ENCODE measurements around the gene MSN. TPM values are rescaled to one million over a fixed set of nuclear protein-coding genes. Genes with fewer than 3 reads are reported as not detected.
"Not testable (repeated sequence)": the region's sequence is repeated elsewhere in the genome, so short reads cannot be mapped to it uniquely, and the experiment has no call there.

The MSN gene
- total and polyA plus RNA-seq, 3 experiments from 2014 or later, result 403 to 760 (median 410) TPM

DNA sequence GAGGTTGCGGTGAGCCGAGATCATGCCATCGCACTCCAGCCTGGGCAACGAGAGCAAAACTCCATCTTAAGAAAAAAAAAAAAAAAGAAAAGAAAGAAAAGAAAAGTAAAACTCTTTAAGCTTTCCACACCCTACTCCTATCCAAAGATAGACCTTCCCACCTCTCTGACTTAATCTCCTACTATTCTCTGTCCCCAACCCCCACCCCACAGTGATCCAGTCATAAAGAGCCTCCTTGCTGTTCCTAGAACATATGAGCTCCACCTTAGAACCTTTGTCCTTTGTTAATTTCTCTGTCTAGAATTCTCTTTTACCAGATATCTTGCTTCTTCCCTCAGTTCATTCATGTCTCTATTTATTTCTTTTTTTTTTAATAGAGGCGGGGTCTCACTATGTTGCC is 30.1 kb upstream of the MSN start:
- ChIA-PET CTCF (no interaction called here), POLR2A (no interaction called here)
- no peak overlapping the region for H3K4me3 ChIP-seq (ENCODE audit: low read length)
- H3K36me3 Mint-ChIP-seq, result no peaks in the 10 kb centered on the region
- no peaks in the 10 kb centered on the region for H3K27me3 ChIP-seq (ENCODE audit: insufficient read depth, low read length, poor library complexity, severe bottlenecking)
- H3K9me3 Mint-ChIP-seq, result no peaks in the 10 kb centered on the region
- no peaks in the 10 kb centered on the region for H3K9me3 ChIP-seq (ENCODE audit: low read length)
- no peaks in the 10 kb centered on the region for H3K36me3 ChIP-seq (ENCODE audit: insufficient read depth, low read length)
- H3K4me3 Mint-ChIP-seq, result no peak overlapping the region
- H3K27ac Mint-ChIP-seq, result peak overlapping the region in 3 of 8 donors; percentile 1 to 45 (median 38)
- DNase-seq, result no peak
- H3K4me1 ChIP-seq (ENCODE audit: insufficient read depth, low read length), result no peaks in the 10 kb centered on the region
- H3K27me3 Mint-ChIP-seq, result peaks cover 0 to 8% of the 10 kb centered on the region in 2 donors
- no peak overlapping the region for H3K27ac ChIP-seq (ENCODE audit: low read depth, low read length)
- peaks cover 0 to 5% (median 0%) of the 10 kb centered on the region in 3 donors for H3K4me1 Mint-ChIP-seq

DNA sequence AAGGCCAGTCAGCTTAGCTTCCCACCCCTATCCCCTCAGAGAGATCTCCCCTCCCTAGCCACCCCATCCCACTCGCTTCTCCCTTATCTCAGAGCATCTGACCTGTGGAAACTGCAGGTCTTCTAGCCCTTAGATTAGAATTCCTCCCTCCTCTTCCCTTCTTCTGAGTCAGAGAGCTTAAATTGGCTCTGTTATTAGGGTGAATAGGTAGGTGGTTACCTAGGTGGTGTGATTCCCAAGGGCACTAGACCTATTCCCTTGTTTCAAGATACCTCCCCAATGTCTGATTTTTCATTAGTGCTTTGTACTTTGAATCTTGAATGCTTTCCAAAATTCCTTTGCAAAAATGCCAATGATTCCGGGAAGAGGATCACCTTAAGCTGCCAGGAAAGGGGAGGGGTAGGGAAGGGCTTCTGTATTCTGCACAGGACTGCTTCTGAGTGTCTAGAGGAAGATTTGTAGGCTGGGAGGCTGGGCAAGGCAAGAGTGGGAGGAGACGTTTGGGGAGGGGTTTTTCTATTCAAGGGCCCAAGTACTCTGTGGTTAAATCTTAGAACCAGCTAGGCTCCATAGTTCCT is 24.5 kb upstream of the MSN start:
- ChIA-PET CTCF (interaction anchor here (0.6 to 1.5 kb wide), 2 partner anchors 11 to 20 kb away, joined by 3 to 4 read pairs; no protein-coding TSS in a partner anchor), POLR2A (no interaction called here)
- Mint-ChIP-seq H3K27ac (peak overlapping the region in 1 of 8 donors; percentile 77), H3K36me3 (no peaks in the 10 kb centered on the region), H3K4me3 (no peak overlapping the region), H3K9me3 (no peaks in the 10 kb centered on the region), H3K27me3 (peaks cover 0 to 2% of the 10 kb centered on the region in 2 donors), H3K4me1 (peaks cover 5 to 24% (median 20%) of the 10 kb centered on the region in 3 donors)
- no peak for DNase-seq
- H3K4me3 ChIP-seq (ENCODE audit: low read length), result no peak overlapping the region
- H3K4me1 ChIP-seq (ENCODE audit: insufficient read depth, low read length), result no peaks in the 10 kb centered on the region
- no peak overlapping the region for H3K27ac ChIP-seq (ENCODE audit: low read depth, low read length)
- H3K27me3 ChIP-seq (ENCODE audit: insufficient read depth, low read length, poor library complexity, severe bottlenecking), result no peaks in the 10 kb centered on the region
- H3K36me3 ChIP-seq (ENCODE audit: insufficient read depth, low read length), result no peaks in the 10 kb centered on the region
- no peaks in the 10 kb centered on the region for H3K9me3 ChIP-seq (ENCODE audit: low read length)

GRCh38 chrX:65643531-65644052 is 23.9 kb upstream of the MSN start:
- H3K4me1 Mint-ChIP-seq, result peaks cover 5 to 24% (median 20%) of the 10 kb centered on the region in 3 donors
- DNase-seq, result no peak
- H3K27ac Mint-ChIP-seq, result peak overlapping the region in 2 of 8 donors; percentile 50 to 77
- POLR2A ChIA-PET, result no interaction called here
- Histone ChIP-seq H3K27me3 (ENCODE audit: insufficient read depth, low read length, poor library complexity, severe bottlenecking) (no peaks in the 10 kb centered on the region), H3K9me3 (ENCODE audit: low read length) (no peaks in the 10 kb centered on the region), H3K4me1 (ENCODE audit: insufficient read depth, low read length) (no peaks in the 10 kb centered on the region), H3K27ac (ENCODE audit: low read depth, low read length) (no peak overlapping the region), H3K4me3 (ENCODE audit: low read length) (no peak overlapping the region), H3K36me3 (ENCODE audit: insufficient read depth, low read length) (no peaks in the 10 kb centered on the region)
- H3K9me3 Mint-ChIP-seq, result no peaks in the 10 kb centered on the region
- H3K36me3 Mint-ChIP-seq, result no peaks in the 10 kb centered on the region
- H3K27me3 Mint-ChIP-seq, result peaks cover 0 to 2% of the 10 kb centered on the region in 2 donors
- H3K4me3 Mint-ChIP-seq, result no peak overlapping the region
- CTCF ChIA-PET, result interaction anchor here (1.5 kb wide), 1 partner anchor 10 kb away, joined by 4 read pairs; no protein-coding TSS in a partner anchor

DNA sequence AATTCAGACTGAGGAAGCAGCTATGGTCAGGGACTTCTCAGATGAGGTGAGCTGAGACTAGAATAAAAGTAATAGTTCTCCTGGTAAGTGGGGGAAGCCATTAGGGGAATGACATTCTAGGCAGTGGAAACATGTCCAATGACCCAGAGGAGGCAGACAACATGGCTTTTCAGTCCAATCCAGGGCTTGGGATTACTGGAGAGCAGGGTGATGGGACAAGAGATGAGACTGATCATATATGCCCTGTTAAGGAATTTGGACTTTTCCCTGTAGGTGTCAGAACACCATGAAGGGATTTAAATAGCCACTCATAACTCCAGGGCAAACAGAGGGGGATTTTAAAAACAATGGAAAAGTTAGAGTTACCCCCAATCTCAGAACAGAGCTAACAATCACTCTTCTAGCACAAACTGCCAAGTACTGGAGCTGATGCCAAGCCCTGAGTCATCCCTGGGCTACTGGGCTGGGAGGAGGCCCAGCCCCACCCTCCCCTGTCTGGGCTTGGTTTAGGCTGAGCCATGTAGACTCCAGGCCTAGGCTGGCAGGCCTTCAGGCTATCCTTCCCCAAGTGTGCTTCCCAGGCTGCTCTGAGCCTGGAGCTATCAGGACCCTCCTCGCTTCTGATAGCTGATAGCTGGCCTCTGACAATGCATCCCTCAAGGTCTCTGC is 22.7 kb upstream of the MSN start:
- H3K36me3 ChIP-seq (ENCODE audit: insufficient read depth, low read length), result no peaks in the 10 kb centered on the region
- DNase-seq, result no peak
- H3K27me3 Mint-ChIP-seq, result peaks cover 0 to 2% of the 10 kb centered on the region in 2 donors
- no peak overlapping the region for H3K27ac ChIP-seq (ENCODE audit: low read depth, low read length)
- H3K4me3 ChIP-seq (ENCODE audit: low read length), result no peak overlapping the region
- H3K9me3 ChIP-seq (ENCODE audit: low read length), result no peaks in the 10 kb centered on the region
- no peaks in the 10 kb centered on the region for H3K9me3 Mint-ChIP-seq
- ChIA-PET CTCF (interaction anchor here (1.5 kb wide), 1 partner anchor 9 kb away, joined by 4 read pairs; no protein-coding TSS in a partner anchor), POLR2A (interaction anchor here (0.6 to 0.7 kb wide), 2 partner anchors 9 to 19 kb away, joined by 6 read pairs; no protein-coding TSS in a partner anchor)
- no peaks in the 10 kb centered on the region for H3K27me3 ChIP-seq (ENCODE audit: insufficient read depth, low read length, poor library complexity, severe bottlenecking)
- no peaks in the 10 kb centered on the region for H3K4me1 ChIP-seq (ENCODE audit: insufficient read depth, low read length)
- H3K36me3 Mint-ChIP-seq, result no peaks in the 10 kb centered on the region
- peak overlapping the region in 1 of 8 donors; percentile 58 for H3K27ac Mint-ChIP-seq
- peaks cover 5 to 24% (median 20%) of the 10 kb centered on the region in 3 donors for H3K4me1 Mint-ChIP-seq
- H3K4me3 Mint-ChIP-seq, result no peak overlapping the region

- H3K9me3 Mint-ChIP-seq, result no peaks in the 10 kb centered on the region
- CTCF ChIA-PET, result no interaction called here
- H3K36me3 Mint-ChIP-seq, result no peaks in the 10 kb centered on the region
- no peaks in the 10 kb centered on the region for H3K9me3 ChIP-seq (ENCODE audit: low read length)
- H3K27ac ChIP-seq (ENCODE audit: low read depth, low read length), result no peak overlapping the region
- no peaks in the 10 kb centered on the region for H3K27me3 ChIP-seq (ENCODE audit: insufficient read depth, low read length, poor library complexity, severe bottlenecking)
- H3K36me3 ChIP-seq (ENCODE audit: insufficient read depth, low read length), result no peaks in the 10 kb centered on the region
- no peak overlapping the region for H3K4me3 Mint-ChIP-seq
- no peak overlapping the region for H3K4me3 ChIP-seq (ENCODE audit: low read length)
- no peaks in the 10 kb centered on the region for H3K4me1 ChIP-seq (ENCODE audit: insufficient read depth, low read length)
- DNase-seq, result no peak
- POLR2A ChIA-PET, result no interaction called here
- H3K4me1 Mint-ChIP-seq, result peaks cover 5 to 24% (median 20%) of the 10 kb centered on the region in 3 donors
- H3K27ac Mint-ChIP-seq, result no peak overlapping the region
- H3K27me3 Mint-ChIP-seq, result no peaks in the 10 kb centered on the region
Observed at GRCh38 chrX:65647801-65648200, 19.7 kb upstream of the MSN start.

GRCh38 chrX:65652098-65652497 is 15.4 kb upstream of the MSN start:
- H3K36me3 Mint-ChIP-seq, result no peaks in the 10 kb centered on the region
- POLR2A ChIA-PET, result no interaction called here

GRCh38 chrX:65657009-65657441 is 10.4 kb upstream of the MSN start:
- DNase-seq; H3K36me3 Mint-ChIP-seq; H3K4me3 ChIP-seq (ENCODE audit: low read length); H3K27ac ChIP-seq (ENCODE audit: low read depth, low read length); POLR2A ChIA-PET; H3K9me3 Mint-ChIP-seq; H3K27me3 ChIP-seq (ENCODE audit: insufficient read depth, low read length, poor library complexity, severe bottlenecking); CTCF ChIA-PET; H3K9me3 ChIP-seq (ENCODE audit: low read length); H3K36me3 ChIP-seq (ENCODE audit: insufficient read depth, low read length); H3K27me3 Mint-ChIP-seq: not testable (repeated sequence)
- peaks cover 23% of the 10 kb centered on the region for H3K4me1 ChIP-seq (ENCODE audit: insufficient read depth, low read length)
- Mint-ChIP-seq H3K27ac (peak overlapping the region; percentile 53 to 97 (median 92)), H3K4me3 (peak overlapping the region; percentile 65 to 90 (median 78)), H3K4me1 (peaks cover 27 to 52% (median 44%) of the 10 kb centered on the region in 3 donors)

More at GRCh38 chrX:65652098-65652497, 15.4 kb upstream of the MSN start:
- Histone ChIP-seq H3K9me3 (ENCODE audit: low read length) (no peaks in the 10 kb centered on the region), H3K27me3 (ENCODE audit: insufficient read depth, low read length, poor library complexity, severe bottlenecking) (no peaks in the 10 kb centered on the region), H3K4me1 (ENCODE audit: insufficient read depth, low read length) (peaks cover 12% of the 10 kb centered on the region), H3K27ac (ENCODE audit: low read depth, low read length) (no peak overlapping the region), H3K4me3 (ENCODE audit: low read length) (no peak overlapping the region), H3K36me3 (ENCODE audit: insufficient read depth, low read length) (no peaks in the 10 kb centered on the region)
- Mint-ChIP-seq H3K4me3 (no peak overlapping the region), H3K9me3 (no peaks in the 10 kb centered on the region), H3K27ac (peak overlapping the region in 3 of 8 donors; percentile 23 to 71 (median 70)), H3K27me3 (no peaks in the 10 kb centered on the region), H3K4me1 (peaks cover 16 to 19% (median 17%) of the 10 kb centered on the region in 3 donors)
- CTCF ChIA-PET, result no interaction called here
- no peak for DNase-seq

DNA sequence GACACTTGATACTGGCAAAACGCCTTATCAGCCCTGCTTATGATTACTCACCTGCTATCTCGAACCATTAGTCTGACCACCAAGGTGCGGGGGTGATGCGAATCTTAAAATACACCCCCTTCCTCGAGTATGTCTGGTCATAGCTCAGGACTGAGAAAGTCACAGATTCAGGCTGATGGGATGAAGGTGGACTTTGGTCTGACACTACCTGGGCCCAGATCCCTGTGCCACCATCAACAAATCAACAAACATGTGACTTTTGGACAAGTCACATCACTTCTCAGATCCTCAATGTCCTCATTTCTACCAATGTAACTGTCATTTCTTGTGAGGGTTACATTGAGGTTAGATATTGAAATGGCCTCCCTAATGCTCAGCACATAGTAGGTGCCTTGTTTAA is 9.8 kb upstream of the MSN start:
- Mint-ChIP-seq H3K9me3 (peaks cover 0 to 2% (median 0%) of the 10 kb centered on the region in 5 donors), H3K36me3 (peaks cover 0 to 4% (median 0%) of the 10 kb centered on the region in 3 donors), H3K4me1 (peaks cover 31 to 58% (median 48%) of the 10 kb centered on the region in 3 donors), H3K4me3 (peak overlapping the region in 1 of 7 donors; percentile 24), H3K27me3 (no peaks in the 10 kb centered on the region), H3K27ac (peak overlapping the region in 5 of 8 donors; percentile 11 to 97 (median 66))
- no peaks in the 10 kb centered on the region for H3K36me3 ChIP-seq (ENCODE audit: insufficient read depth, low read length)
- ChIA-PET CTCF (interaction anchor here (1.0 to 1.4 kb wide), 2 partner anchors 46 to 65 kb away, joined by 3 read pairs; no protein-coding TSS in a partner anchor), POLR2A (no interaction called here)
- no peaks in the 10 kb centered on the region for H3K9me3 ChIP-seq (ENCODE audit: low read length)
- H3K4me3 ChIP-seq (ENCODE audit: low read length), result no peak overlapping the region
- DNase-seq, result no peak
- no peaks in the 10 kb centered on the region for H3K27me3 ChIP-seq (ENCODE audit: insufficient read depth, low read length, poor library complexity, severe bottlenecking)
- no peak overlapping the region for H3K27ac ChIP-seq (ENCODE audit: low read depth, low read length)
- H3K4me1 ChIP-seq (ENCODE audit: insufficient read depth, low read length), result peaks cover 23% of the 10 kb centered on the region
